GM19328 (cell line): Measurements from ENCODE around the gene NLRP2B.
"Not testable (repeated sequence)": the region's sequence is repeated elsewhere in the genome, so short reads cannot be mapped to it uniquely, and the experiment has no call there.

Source experiments
- ATAC-seq: cut with Tn5 transposase; IDR thresholded peaks from one replicate; pipeline ENCODE4 v1.9.1; 2021; ENCODE audit warnings: mild to moderate bottlenecking, moderate library complexity; ENCODE audit not compliant: unreplicated experiment

NLRP2B gene

DNA sequence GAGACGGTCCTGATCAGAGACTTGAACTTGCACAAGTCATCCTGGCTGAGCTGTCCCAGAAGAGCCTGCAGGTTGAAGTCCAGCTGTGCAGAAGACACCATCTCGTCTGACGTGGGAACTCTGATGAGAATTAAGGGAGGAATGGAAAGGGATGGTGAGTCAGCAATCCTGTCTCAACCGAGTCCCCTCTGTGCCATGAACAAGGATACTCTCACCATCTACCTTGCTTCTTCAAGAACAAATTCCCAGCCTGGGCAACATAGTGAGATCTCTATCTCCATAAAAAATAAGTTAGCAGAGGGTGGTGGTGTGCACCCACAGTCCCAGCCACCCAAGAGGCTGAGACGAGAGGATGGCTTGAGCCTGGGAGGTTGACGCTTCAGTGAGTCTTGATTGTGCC, at the start of gene NLRP2B:
Gene NLRP2B (minus strand): TSS at position 101 of the 400 bp plus-strand sequence.
- no peak for ATAC-seq

- not testable (repeated sequence) for ATAC-seq
Observed at GRCh38 chrX:57725995-57726394, 45.9 kb upstream of the NLRP2B start.

DNA sequence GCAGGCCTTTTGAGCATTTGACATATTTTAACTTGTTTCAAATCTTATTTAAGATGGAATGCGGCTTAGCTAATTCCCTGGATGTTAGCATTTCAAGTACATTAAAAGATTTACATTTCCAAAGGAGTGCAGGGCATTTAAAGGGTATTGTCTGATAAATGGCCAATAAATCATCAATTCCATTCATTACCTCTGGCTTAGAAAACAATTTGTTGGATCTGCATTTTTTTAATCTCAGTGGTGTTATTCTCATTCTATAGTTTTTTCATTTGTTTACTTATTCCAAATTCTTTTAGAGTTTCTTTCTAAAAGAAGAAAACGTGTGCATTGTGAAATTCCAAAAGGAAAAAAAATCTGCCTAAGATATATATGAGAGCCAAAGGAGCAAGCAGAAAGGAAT, 1.3 kb upstream of the NLRP2B start:
- ATAC-seq = no peak

DNA sequence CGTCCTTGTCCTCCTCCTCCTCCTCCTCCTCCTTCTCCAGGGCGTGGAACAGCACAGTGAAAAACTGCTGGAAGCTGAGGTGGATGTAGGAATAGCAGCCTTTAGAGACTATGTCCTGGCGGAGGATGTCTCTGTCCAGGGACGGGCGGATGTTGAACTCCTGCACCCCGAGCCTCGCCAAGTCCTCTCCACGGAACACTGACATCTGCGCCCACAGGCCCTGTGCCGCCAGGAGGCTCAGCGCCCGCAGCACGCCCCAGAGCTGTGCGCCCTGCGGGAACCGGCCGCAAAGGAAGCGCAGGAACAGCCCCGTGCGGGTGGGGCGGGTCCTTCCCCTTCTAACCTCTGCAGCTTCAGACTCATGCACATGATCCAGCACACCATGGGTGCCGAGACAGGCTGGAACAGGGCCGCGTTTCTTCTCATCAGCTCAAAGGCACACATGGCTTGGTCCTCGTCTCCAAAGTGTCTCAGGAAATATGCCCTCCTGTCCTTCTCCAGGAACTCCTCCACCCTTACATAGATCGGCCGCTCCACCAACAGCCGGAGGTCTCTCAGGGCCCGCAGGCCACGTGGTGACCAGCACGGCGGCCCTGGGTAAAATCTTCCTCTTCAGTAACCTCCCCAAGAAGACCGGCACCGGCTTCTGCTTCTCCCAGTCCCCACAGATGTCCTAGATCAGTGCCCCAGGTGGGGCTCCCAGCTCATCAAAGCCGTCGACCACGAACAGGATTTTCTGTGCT, 1.2 kb downstream of the NLRP2B start:
- ATAC-seq = no peak

GRCh38 chrX:57677132-57677858, 2.8 kb downstream of the NLRP2B start:
- ATAC-seq = no peak

DNA sequence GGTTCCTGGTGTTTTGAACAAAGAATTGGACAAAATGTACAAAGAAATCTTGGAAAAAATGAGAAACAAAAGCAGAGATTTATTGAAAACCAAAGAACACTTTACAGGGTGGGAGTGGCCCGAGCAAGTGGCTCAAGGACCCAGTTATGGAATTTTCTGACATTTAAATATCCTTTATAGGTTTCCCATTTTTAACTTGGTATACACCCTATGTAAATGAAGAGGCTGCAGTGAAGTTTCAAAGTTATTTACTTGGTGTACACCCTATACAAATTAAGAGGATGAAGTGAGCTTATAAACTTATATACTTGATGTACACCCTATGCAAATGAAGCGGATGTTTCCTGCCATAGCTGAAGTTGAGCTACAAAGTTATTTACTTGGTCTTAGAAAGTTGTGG, 4.7 kb downstream of the NLRP2B start:
- no peak for ATAC-seq

GRCh38 chrX:57674861-57675260, 5.2 kb downstream of the NLRP2B start:
- no peak for ATAC-seq

DNA sequence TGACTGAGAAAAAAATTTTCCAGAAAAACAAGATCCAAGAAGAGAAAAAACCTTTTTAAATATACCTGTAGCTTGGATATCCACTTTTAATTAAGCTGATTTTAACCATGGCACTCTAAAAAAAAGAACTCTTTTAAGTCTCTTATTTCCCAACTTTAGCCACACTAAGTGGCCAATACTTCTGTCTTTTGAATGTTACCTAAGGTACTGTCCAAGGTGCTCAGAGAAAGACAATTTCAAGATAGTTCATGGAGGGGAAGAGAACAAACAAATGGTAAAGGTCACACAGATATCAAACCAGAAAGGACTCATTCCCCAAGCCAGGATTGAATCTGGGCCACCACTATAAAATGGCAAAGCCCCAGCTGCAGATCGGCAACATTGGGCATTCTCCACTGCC, 10.1 kb downstream of the NLRP2B start:
- ATAC-seq = no peak

GRCh38 chrX:57667010-57667409, 13.1 kb downstream of the NLRP2B start:
- no peak for ATAC-seq

- no peak for ATAC-seq
Observed at GRCh38 chrX:57655065-57655464, 25.0 kb downstream of the NLRP2B start.

DNA sequence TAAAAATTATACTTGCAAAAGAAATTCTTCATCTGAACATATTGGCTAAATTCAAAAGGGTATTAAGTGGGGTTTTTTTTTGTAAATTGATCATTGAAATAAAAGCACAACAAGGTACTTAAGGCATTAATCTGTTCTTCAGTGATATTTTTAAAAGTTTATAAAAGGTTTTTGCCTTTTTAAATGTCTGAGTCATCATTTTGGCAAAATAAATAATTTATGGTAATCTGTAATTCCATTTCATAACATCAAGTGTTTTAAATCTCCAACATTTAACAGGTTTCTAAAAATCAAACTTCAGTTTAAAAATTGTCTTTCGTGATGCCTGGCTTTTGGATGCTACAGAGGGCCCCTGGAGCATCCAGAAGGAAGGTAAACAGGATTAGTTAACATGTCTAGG, 27.4 kb downstream of the NLRP2B start:
- no peak for ATAC-seq

- ATAC-seq = no peak
Observed at GRCh38 chrX:57651169-57651919, 28.7 kb downstream of the NLRP2B start.

- no peak for ATAC-seq
Observed at GRCh38 chrX:57647020-57647419, 33.0 kb downstream of the NLRP2B start.

DNA sequence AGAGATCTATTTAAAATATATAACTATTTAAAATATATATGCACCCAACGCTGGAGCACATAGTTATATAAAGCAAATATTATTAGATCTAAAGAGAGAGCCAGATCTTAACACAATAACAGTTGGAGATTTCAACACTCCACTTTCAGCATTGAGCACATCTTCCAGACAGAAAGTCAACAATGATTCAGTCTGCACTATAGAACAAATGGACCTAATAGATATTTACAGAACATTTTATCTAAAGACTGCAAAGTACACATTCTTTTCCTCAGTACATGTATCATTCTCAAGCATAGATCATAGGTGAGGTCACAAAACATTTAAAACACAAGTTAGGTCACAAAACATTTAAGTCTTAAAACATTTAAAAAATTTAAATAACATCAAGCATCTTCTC, 36.4 kb downstream of the NLRP2B start:
- no peak for ATAC-seq

- ATAC-seq = no peak
Observed at GRCh38 chrX:57641338-57641737, 38.7 kb downstream of the NLRP2B start.

DNA sequence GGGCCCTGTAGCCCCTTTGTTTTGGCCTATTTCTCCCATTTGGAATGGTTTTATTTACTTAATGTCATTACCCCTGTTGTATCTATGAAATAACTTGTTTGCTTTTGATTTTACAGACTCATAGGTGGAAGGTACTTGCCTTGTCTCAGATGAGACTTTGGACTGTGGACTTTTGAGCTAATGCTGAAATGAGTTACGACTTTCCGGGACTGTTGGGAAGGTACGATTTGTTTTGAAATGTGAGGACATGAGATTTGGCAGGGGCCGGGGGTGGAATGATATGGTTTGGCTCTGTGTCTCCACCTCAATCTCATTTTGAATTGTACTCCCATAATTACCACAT, 39.4 kb downstream of the NLRP2B start:
- no peak for ATAC-seq

- not testable (repeated sequence) for ATAC-seq
Observed at GRCh38 chrX:57629438-57629837, 50.6 kb downstream of the NLRP2B start.
